Trophoblast cell (in vitro differentiated cells and primary cell): Measurements from ENCODE around the gene HECW1.

Experiments
- DNase-seq, 2 donors: peaks; one replicate each; pipeline ENCODE4 v3.0.0-alpha.2; 2016
- H2AFZ ChIP-seq: 2 replicates; pipeline ENCODE4 v1.6.1; 2013; ENCODE audit warnings: low read length, moderate library complexity, mild to moderate bottlenecking; ENCODE audit not compliant: insufficient read depth, poor library complexity
- H2AK5ac ChIP-seq: 2 replicates; pipeline ENCODE4 v1.6.1; 2013; ENCODE audit warnings: mild to moderate bottlenecking, low read length
- H2BK120ac ChIP-seq: 2 replicates; pipeline ENCODE4 v1.6.1; 2013; ENCODE audit warnings: low read length, mild to moderate bottlenecking, moderate library complexity; ENCODE audit not compliant: insufficient read depth, poor library complexity
- H2BK12ac ChIP-seq: 2 replicates; pipeline ENCODE4 v1.6.1; 2013; ENCODE audit warnings: mild to moderate bottlenecking, low read length, moderate library complexity
- H2BK5ac ChIP-seq: 2 replicates; pipeline ENCODE4 v1.6.1; 2013; ENCODE audit warnings: low read length, low read depth, moderate library complexity, mild to moderate bottlenecking; ENCODE audit not compliant: poor library complexity
- H3K14ac ChIP-seq: 2 replicates; pipeline ENCODE4 v1.6.1; 2013; ENCODE audit warnings: mild to moderate bottlenecking, low read length
- H3K18ac ChIP-seq: 2 replicates; pipeline ENCODE4 v1.6.1; 2013; ENCODE audit warnings: mild to moderate bottlenecking, low read length
- H3K23ac ChIP-seq: 2 replicates; pipeline ENCODE4 v1.6.1; 2013; ENCODE audit warnings: low read length
- H3K27ac ChIP-seq: 2 replicates; pipeline ENCODE4 v1.5.1; 2013; ENCODE audit warnings: low read depth, mild to moderate bottlenecking, inconsistent platforms, low read length, moderate library complexity
- H3K27me3 ChIP-seq: 2 replicates; pipeline ENCODE4 v1.6.1; 2013; ENCODE audit warnings: inconsistent platforms, mild to moderate bottlenecking, low read length, moderate library complexity; ENCODE audit not compliant: insufficient read depth
- H3K36me3 ChIP-seq, 2 experiments: 1 replicate in 1 of 2; 2 replicates in 1 of 2; pipeline ENCODE4 v1.6.1; 2013; ENCODE audit warnings: low read length in 2 of 2, mild to moderate bottlenecking in 2 of 2, moderate library complexity in 1 of 2; ENCODE audit not compliant: insufficient read depth in 2 of 2, control insufficient read depth in 1 of 2
- H3K4ac ChIP-seq: 2 replicates; pipeline ENCODE4 v1.6.1; 2013; ENCODE audit warnings: low read depth, mild to moderate bottlenecking, low read length, moderate library complexity
- H3K4me1 ChIP-seq, 2 experiments: 1 replicate in 1 of 2; 2 replicates in 1 of 2; pipeline ENCODE4 v1.6.1; 2013; ENCODE audit warnings: low read length in 2 of 2, mild to moderate bottlenecking in 2 of 2, moderate library complexity in 1 of 2; ENCODE audit not compliant: insufficient read depth in 2 of 2, control insufficient read depth in 1 of 2
- H3K4me2 ChIP-seq: 2 replicates; pipeline ENCODE4 v1.6.1; 2013; ENCODE audit warnings: inconsistent platforms, mild to moderate bottlenecking, low read length, moderate library complexity
- H3K4me3 ChIP-seq: 2 replicates; pipeline ENCODE4 v1.5.1; 2013; ENCODE audit warnings: mild to moderate bottlenecking, low read depth, low read length, inconsistent platforms
- H3K79me1 ChIP-seq: one replicate; pipeline ENCODE4 v1.6.1; 2013; ENCODE audit warnings: low read length
- H3K79me2 ChIP-seq: 2 replicates; pipeline ENCODE4 v1.6.1; 2013; ENCODE audit warnings: low read length, mild to moderate bottlenecking; ENCODE audit not compliant: control insufficient read depth, insufficient read depth, poor library complexity
- H3K9ac ChIP-seq: 2 replicates; pipeline ENCODE4 v1.6.1; 2013; ENCODE audit warnings: mild to moderate bottlenecking, low read length
- H3K9me3 ChIP-seq: 2 replicates; pipeline ENCODE4 v1.6.1; 2013; ENCODE audit warnings: low read depth, mild to moderate bottlenecking, control low read depth, inconsistent platforms, low read length; ENCODE audit not compliant: insufficient read depth
- H4K12ac ChIP-seq: 2 replicates; pipeline ENCODE4 v1.6.1; 2013; ENCODE audit warnings: low read depth, mild to moderate bottlenecking, low read length, moderate library complexity
- H4K8ac ChIP-seq: 2 replicates; pipeline ENCODE4 v1.6.1; 2013; ENCODE audit warnings: low read depth, mild to moderate bottlenecking, low read length, moderate library complexity
- H4K91ac ChIP-seq: one replicate; pipeline ENCODE4 v1.6.1; 2013; ENCODE audit warnings: low read depth, mild to moderate bottlenecking, low read length, moderate library complexity
- WGBS: extraction: QIAGEN DNeasy Blood & Tissue Kit; methylation state at CpG from one replicate; pipeline ENCODE4 v1.1.7; 2013; ENCODE audit warnings: missing lambda C conversion rate; ENCODE audit not compliant: insufficient read length, insufficient coverage; ENCODE audit errors: extremely low coverage; 5-methylcytosine and 5-hydroxymethylcytosine counted together

Gene HECW1

DNA sequence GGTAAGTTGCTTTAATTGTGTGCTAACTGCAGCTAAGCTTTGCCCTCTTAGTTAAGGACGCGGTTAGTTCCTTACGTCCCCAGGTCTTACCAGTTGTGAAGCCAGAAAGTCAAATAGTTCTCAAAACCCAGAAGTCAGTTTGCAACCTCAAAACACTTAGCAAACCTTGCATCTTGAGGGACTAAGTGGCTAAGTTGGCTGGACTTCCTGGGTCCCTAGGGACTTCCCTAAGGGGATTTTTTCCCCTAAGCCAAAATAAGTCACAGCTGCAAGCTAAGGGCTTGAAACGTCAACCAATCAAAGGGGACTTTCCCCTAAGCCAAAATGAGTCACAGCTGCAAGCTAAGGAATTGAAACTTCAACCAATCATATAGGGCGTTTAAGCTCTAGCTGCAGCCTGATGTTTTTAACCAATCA lies 36.2 kb upstream of the HECW1 start:
- H2AFZ ChIP-seq, result no peak overlapping the region
- H3K14ac ChIP-seq, result no peak overlapping the region
- peaks cover 0 to 2% of the 10 kb centered on the region in 2 experiments for H3K4me1 ChIP-seq
- no peak overlapping the region for H3K4me3 ChIP-seq
- no peak overlapping the region for H2BK12ac ChIP-seq
- no peaks in the 10 kb centered on the region for H3K79me2 ChIP-seq
- no peak overlapping the region for H2BK5ac ChIP-seq
- H3K18ac ChIP-seq, result no peak overlapping the region
- H3K4me2 ChIP-seq, result no peak overlapping the region
- H3K23ac ChIP-seq, result no peak overlapping the region
- H2BK120ac ChIP-seq, result no peak overlapping the region
- H4K12ac ChIP-seq, result no peak overlapping the region
- no peaks in the 10 kb centered on the region for H3K27me3 ChIP-seq
- no peaks in the 10 kb centered on the region for H3K79me1 ChIP-seq
- H4K8ac ChIP-seq, result no peak overlapping the region
- H3K27ac ChIP-seq, result no peak overlapping the region
- no peak overlapping the region for H4K91ac ChIP-seq
- H3K36me3 ChIP-seq, result peaks cover 0 to 1% of the 10 kb centered on the region in 2 experiments
- no CpG with 5 or more reads among the region's 5 CpGs for WGBS
- H3K4ac ChIP-seq, result no peak overlapping the region
- H2AK5ac ChIP-seq, result no peak overlapping the region
- H3K9me3 ChIP-seq, result peaks cover 4% of the 10 kb centered on the region
- no peak for DNase-seq
- no peak overlapping the region for H3K9ac ChIP-seq

DNA sequence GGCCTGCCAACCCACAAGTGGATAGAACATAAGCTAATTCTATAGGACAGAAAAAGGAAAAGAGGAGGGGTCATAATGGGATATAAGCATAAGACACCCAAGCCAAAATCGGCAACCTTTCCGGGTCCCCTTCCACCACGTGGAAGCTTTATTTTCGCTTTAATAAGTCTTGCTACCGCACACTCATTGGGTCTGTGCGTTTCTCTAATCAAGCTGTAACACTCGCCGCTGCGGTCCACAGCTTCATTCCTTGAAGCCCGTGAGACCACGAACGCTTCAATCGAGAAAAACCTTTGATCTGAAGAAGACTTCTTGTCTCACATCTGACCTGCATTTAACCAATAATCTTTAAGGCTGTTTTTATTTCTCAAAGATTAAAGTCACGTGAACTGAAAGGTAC lies 35.8 kb upstream of the HECW1 start:
- Histone ChIP-seq H3K36me3 (peaks cover 0 to 1% of the 10 kb centered on the region in 2 experiments), H3K18ac (no peak overlapping the region), H2BK120ac (no peak overlapping the region), H3K14ac (no peak overlapping the region), H3K4ac (no peak overlapping the region), H2AFZ (no peak overlapping the region), H3K27me3 (no peaks in the 10 kb centered on the region), H3K79me2 (no peaks in the 10 kb centered on the region), H2BK12ac (no peak overlapping the region), H3K4me2 (no peak overlapping the region), H4K8ac (no peak overlapping the region), H3K23ac (no peak overlapping the region), H3K27ac (no peak overlapping the region), H3K79me1 (no peaks in the 10 kb centered on the region), H3K4me1 (peaks cover 0 to 2% of the 10 kb centered on the region in 2 experiments), H2BK5ac (no peak overlapping the region), H3K4me3 (no peak overlapping the region), H3K9me3 (peaks cover 4% of the 10 kb centered on the region), H4K91ac (no peak overlapping the region), H3K9ac (no peak overlapping the region), H4K12ac (no peak overlapping the region), H2AK5ac (no peak overlapping the region)
- DNase-seq, result no peak
- no CpG with 5 or more reads among the region's 14 CpGs for WGBS

DNA sequence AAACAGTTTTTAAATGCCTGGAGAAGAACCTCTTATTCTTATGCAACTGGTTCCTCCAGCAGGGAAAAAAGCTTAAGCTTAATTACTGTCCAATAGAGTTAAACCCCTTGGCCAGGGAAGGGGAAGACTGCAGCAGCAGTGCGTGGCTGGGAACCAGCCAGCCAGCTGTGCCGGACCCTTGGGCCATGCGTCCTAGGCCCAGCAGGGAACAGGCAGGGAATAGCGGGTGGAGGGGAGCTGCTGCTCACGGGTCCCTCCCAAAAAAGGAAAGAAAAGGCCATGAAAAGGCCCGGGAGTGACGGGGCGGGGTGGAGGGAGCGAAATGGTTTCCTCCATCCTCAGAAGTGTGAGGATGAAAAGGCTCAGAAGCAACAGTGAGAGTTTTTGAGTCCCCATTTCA lies 35.2 kb upstream of the HECW1 start:
- Histone ChIP-seq H3K4me3 (no peak overlapping the region), H3K18ac (no peak overlapping the region), H3K14ac (no peak overlapping the region), H3K27me3 (no peaks in the 10 kb centered on the region), H3K4me1 (peaks cover 0 to 2% of the 10 kb centered on the region in 2 experiments), H3K79me1 (no peaks in the 10 kb centered on the region), H4K12ac (no peak overlapping the region), H3K36me3 (peaks cover 0 to 1% of the 10 kb centered on the region in 2 experiments), H3K23ac (no peak overlapping the region), H3K4me2 (no peak overlapping the region), H3K9me3 (peaks cover 4% of the 10 kb centered on the region), H3K27ac (no peak overlapping the region), H2BK12ac (peak overlapping the region; percentile 74), H3K9ac (no peak overlapping the region), H3K79me2 (no peaks in the 10 kb centered on the region), H2BK5ac (no peak overlapping the region), H2AFZ (peak overlapping the region; percentile 54), H4K8ac (peak overlapping the region; percentile 43), H2BK120ac (no peak overlapping the region), H2AK5ac (no peak overlapping the region), H4K91ac (no peak overlapping the region), H3K4ac (no peak overlapping the region)
- no peak for DNase-seq
- WGBS, result no CpG with 5 or more reads among the region's 9 CpGs

DNA sequence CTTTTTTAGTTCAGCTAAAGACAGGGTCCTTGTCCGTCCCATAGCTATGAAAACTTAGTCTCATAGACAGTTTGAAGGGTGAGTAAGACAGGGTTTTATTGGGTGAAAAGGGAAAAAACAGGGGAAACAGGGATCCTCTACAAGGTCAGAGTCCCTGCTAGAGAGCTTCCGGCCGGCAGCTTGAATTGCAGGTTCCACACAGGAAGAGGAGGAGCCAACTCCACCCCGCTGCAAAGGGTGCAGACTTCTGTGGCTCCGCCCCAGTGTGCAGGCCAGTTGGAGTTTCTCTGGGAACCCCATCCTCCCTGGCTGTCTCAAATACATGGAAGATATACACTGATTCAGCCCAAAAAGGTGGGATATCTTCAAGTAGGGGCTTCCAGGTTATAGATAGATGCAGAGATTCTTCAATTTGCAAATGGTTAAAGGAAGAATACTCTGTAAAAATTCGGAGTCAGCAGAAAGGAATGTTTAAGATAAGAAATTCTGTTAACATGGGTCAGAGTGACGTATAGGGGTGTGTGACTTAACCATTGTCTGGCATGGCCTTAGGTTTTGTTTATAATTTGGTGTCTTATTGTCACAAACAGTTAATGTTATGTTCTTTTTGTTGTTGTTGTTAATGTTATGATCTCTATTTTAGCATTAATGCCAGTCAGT lies 34.6 kb upstream of the HECW1 start:
- Histone ChIP-seq H3K4me2 (no peak overlapping the region), H3K4me1 (peaks cover 0 to 2% of the 10 kb centered on the region in 2 experiments), H3K79me1 (no peaks in the 10 kb centered on the region), H3K18ac (no peak overlapping the region), H3K36me3 (peaks cover 0 to 1% of the 10 kb centered on the region in 2 experiments), H3K14ac (no peak overlapping the region), H4K8ac (no peak overlapping the region), H2BK5ac (no peak overlapping the region), H4K12ac (no peak overlapping the region), H2BK12ac (no peak overlapping the region), H3K79me2 (no peaks in the 10 kb centered on the region), H3K23ac (no peak overlapping the region), H3K4ac (no peak overlapping the region), H2BK120ac (no peak overlapping the region), H2AFZ (no peak overlapping the region), H3K9me3 (peaks cover 4% of the 10 kb centered on the region), H2AK5ac (no peak overlapping the region), H4K91ac (no peak overlapping the region), H3K9ac (no peak overlapping the region), H3K27me3 (no peaks in the 10 kb centered on the region), H3K27ac (no peak overlapping the region), H3K4me3 (no peak overlapping the region)
- WGBS, result no CpG with 5 or more reads among the region's 7 CpGs
- DNase-seq, result peak; percentile 15 to 75
